Heart right ventricle (tissue), 16 donors: Measurements from ENCODE around the gene SSBP2. TPM values are rescaled to one million over a fixed set of nuclear protein-coding genes. Genes with fewer than 3 reads are reported as not detected.

ENCODE experiments used
- ATAC-seq, 8 donors: fragments of 200-7000 bp; cut with Tn5 transposase; one replicate each; pipeline ENCODE4 v1.9.1; 2020; ENCODE audit warnings: mild to moderate bottlenecking in 8 of 8, moderate library complexity in 8 of 8, moderate number of reproducible peaks in 1 of 8
- DNase-seq, 2 donors: peaks; one replicate each; pipeline ENCODE4 v3.0.0-alpha.2; 2020
- H3K27ac ChIP-seq, 10 donors: fragments of 200-600 bp; sonication (generic) in 2 of 10; one replicate each; pipeline versions ENCODE4 v1.5.0 to v1.8.0; 2020 to 2022; ENCODE audit warnings: mild to moderate bottlenecking in 3 of 10
- H3K27me3 ChIP-seq, 7 donors: fragments of 200-600 bp; one replicate each; pipeline ENCODE4 v1.8.0; 2021 to 2022; ENCODE audit warnings: mild to moderate bottlenecking in 2 of 7
- H3K36me3 ChIP-seq, 9 donors: fragments of 200-600 bp; sonication (generic) in 1 of 9; one replicate each; pipeline versions ENCODE4 v1.5.0 to v1.8.0; 2020 to 2022; ENCODE audit warnings: mild to moderate bottlenecking in 2 of 9
- H3K4me1 ChIP-seq, 9 donors: fragments of 200-600 bp; sonication (generic) in 1 of 9; one replicate each; pipeline versions ENCODE4 v1.5.0 to v1.8.0; 2020 to 2022; ENCODE audit warnings: mild to moderate bottlenecking in 4 of 9
- H3K4me3 ChIP-seq, 10 donors: fragments of 200-600 bp; sonication (generic) in 2 of 10; one replicate each; pipeline versions ENCODE4 v1.5.0 to v1.8.0; 2020 to 2022; ENCODE audit warnings: mild to moderate bottlenecking in 7 of 10, moderate library complexity in 2 of 10
- H3K9me3 ChIP-seq, 11 donors: fragments of 200-600 bp in 10 of 11; sonication (generic) in 2 of 11; one replicate each; pipeline versions ENCODE4 v1.5.0 to v1.8.0; 2013 to 2022; ENCODE audit warnings: mild to moderate bottlenecking in 2 of 11, control low read depth in 1 of 11, moderate library complexity in 1 of 11
- CTCF ChIP-seq, 9 donors: fragments of 200-600 bp; sonication (generic) in 2 of 9; IDR thresholded peaks; one replicate each; pipeline versions ENCODE4 v1.5.0 to v1.8.0; 2021 to 2022; ENCODE audit warnings: antibody characterized with exemption in 9 of 9, mild to moderate bottlenecking in 5 of 9, moderate library complexity in 1 of 9
- WGBS, 2 donors: extraction: QIAGEN DNeasy Blood & Tissue Kit; methylation state at CpG; one replicate each; pipeline ENCODE4 v1.1.7; 2013; ENCODE audit warnings: inconsistent platforms in 1 of 2; 5-methylcytosine and 5-hydroxymethylcytosine counted together
- intact Hi-C, 10 donors: fragments of 100-400 bp; cut with DNase I; formaldehyde crosslinking; loops; one replicate each; pipeline versions ENCODE4 v1.11.1 to v1.14.2; 2022
- polyA plus RNA-seq, 2 donors: library from polyadenylated mRNA; stranded (reverse); fragments of 200-250 nt; gene quantifications; one replicate each; pipeline ENCODE4 v1.2.3, GENCODE V29; 2013
- total RNA-seq, 10 donors: library from RNA; stranded (reverse); fragmentation: NEBNext Ultra II Directional in 3 of 10; extraction: Animal tissue kit (Norgen Biotek cat#: 25700) in 3 of 10; gene quantifications; one replicate each; pipeline versions ENCODE4 v1.2.1 to v1.2.4, GENCODE V29; 2021 to 2023
- donor health status: Arrhythmogenic right ventricular cardiomyopathy.
- donor health status: ischemic (EF 13 %, LVEDD 7.1; RV severe dilation, severe dysfunction).
- donor health status: healthy with polysubstance abuse.
- donor health status: DM: no; HTN: yes; CAD: no.
- donor health status: DM: no; HTN: no; CAD: no.
- donor health status: ischemic (EF 25% LVEDD 6.9; RV normal size, moderate dysfunction).
- donor health status: ischemic (EF 25% LVEDD 5.7; RV mildly dilated, moderate dysfunction).
- donor health status: healthy.
- donor health status: DM: yes; HTN: yes; CAD: no.
- donor health status: Ischemic cardiomyopathy.
- donor health status: ischemic (EF 35%, LVEDD 5.7; RV mildly dilated, moderate dysfunction).
- donor health status: nonischemic (EF 11% LVEDD 7.7; RV severe dilation, severe dysfunction).
- donor health status: DM: yes; HTN: yes; CAD: no.
- donor health status: PGD.
- donor health status: ischemic (EF 29% LVEDD 5.4; RV normal size, mild dysfunction).
- donor health status: nonischemic (EF 23%, LVEDD 6.1; RV moderate dilation, normal function).

The SSBP2 gene
- total and polyA plus RNA-seq, 12 donors = 24.2 to 85.9 (median 52.0) TPM

DNA sequence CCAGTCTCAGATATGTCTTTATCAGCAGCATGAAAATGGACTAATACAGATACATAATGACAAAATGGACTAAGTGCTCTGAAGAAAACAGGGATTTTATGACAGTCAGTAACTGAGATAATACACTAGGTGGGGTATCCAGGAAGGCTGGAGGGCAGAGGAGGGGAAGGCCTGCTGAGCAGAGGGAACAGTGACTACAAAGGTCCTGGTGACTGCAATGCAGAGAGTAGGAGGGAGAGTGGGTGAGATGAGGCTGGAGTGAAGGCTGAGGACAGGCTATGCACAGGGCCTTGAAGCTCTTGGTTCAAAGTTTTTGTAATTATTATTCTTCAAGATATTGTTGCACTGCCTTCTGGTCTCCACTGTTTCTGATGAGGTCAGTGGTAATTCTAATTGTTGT, 361.9 kb downstream of the SSBP2 start:
- Histone ChIP-seq H3K4me3 (no peak overlapping the region), H3K27me3 (peaks cover 0 to 57% (median 34%) of the 10 kb centered on the region in 7 donors), H3K9me3 (no peaks in the 10 kb centered on the region), H3K27ac (no peak overlapping the region), H3K4me1 (peaks cover 0 to 9% (median 0%) of the 10 kb centered on the region in 9 donors), H3K36me3 (no peaks in the 10 kb centered on the region)
- DNase-seq (no peak), ATAC-seq (no peak)
- no peak for TF ChIP-seq CTCF (IDR thresholded peaks at IDR 0.05)
- intact Hi-C loops = no loop called here

DNA sequence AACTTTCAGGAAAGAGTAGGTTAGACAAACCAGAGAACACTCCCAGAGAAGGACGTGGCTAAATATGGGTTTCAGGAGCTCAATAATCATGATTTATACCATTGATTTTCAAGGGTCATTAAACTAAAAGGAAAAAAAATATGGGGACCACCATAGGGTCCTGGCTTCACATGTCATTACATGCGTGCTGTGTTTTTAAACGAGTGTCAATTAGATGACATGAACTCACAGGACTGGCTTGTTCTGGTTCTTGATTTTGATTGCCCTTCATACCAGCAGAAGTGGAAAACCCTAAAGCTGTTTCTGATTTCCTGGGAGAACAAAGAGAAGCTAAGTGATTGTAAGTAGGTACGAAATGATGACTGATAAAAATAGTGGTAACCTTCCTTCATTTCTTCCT, 362.7 kb downstream of the SSBP2 start:
- H3K36me3 ChIP-seq = no peaks in the 10 kb centered on the region
- WGBS, 2 donors = 83 to 88% methylated on average over 4 of the region's 4 CpGs
- DNase-seq = no peak
- intact Hi-C loops = no loop called here
- H3K27me3 ChIP-seq = peaks cover 0 to 49% (median 26%) of the 10 kb centered on the region in 7 donors
- H3K9me3 ChIP-seq = no peaks in the 10 kb centered on the region
- ATAC-seq = no peak
- no peak for TF ChIP-seq CTCF (IDR thresholded peaks at IDR 0.05)
- H3K27ac ChIP-seq = no peak overlapping the region
- H3K4me3 ChIP-seq = no peak overlapping the region
- H3K4me1 ChIP-seq = peaks cover 0 to under 1% (median 0%) of the 10 kb centered on the region in 9 donors

DNA sequence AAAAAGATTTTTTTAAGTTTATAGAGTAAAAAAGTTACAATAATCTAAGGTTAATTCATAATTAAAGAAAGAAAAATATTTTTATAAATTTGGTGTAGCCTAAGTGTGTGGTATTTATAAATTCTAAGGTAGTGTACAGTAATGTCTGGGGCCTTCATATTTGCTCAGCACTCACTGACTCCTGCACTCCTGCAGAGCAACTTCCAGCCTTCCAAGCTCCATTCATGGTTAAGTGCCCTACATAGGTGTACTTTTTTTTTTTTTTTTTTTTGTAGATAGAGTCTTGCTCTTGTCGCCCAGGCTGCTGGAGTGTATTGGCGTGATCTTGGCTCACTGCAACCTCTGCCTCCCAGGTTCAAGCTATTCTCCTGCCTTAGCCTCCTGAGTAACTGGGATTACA, 367.0 kb downstream of the SSBP2 start:
- intact Hi-C loops = no loop called here
- Histone ChIP-seq H3K27me3 (peaks cover 0 to 11% (median under 1%) of the 10 kb centered on the region in 7 donors), H3K4me3 (no peak overlapping the region), H3K27ac (no peak overlapping the region), H3K36me3 (no peaks in the 10 kb centered on the region), H3K9me3 (no peaks in the 10 kb centered on the region), H3K4me1 (no peaks in the 10 kb centered on the region)
- DNase-seq = no peak
- 82 to 96% methylated on average over 2 of the region's 2 CpGs for WGBS, 2 donors
- ATAC-seq = no peak
- TF ChIP-seq CTCF (IDR thresholded peaks at IDR 0.05) = no peak

DNA sequence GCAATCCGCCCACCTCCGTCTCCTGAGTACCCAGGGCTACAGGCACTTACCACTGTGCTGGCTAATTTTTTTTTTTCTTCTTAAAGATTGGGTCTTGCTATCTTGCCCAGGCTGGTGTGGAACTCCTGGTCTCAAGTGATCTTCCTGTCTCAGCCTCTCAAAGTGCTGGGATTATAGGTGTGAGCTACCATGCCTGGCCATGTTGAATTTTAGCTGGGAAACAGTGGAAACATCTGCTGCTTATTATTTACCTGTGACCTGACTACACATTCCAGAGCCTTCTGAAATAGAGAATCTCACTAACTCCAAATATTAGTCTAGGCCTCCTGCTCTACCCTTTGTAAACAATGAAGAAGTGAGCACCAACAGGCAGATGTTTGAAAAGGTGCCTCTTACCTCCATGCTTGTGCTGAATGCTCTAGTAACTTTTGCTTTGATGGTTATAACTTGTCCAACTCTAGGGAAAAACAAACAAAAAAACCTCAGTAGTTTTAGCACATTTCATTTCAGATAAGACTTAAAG, 379.5 kb downstream of the SSBP2 start:
- H3K9me3 ChIP-seq = no peaks in the 10 kb centered on the region
- H3K4me3 ChIP-seq = no peak overlapping the region
- DNase-seq (no peak), ATAC-seq (no peak)
- intact Hi-C loops = no loop called here
- no peaks in the 10 kb centered on the region for H3K36me3 ChIP-seq
- TF ChIP-seq CTCF (IDR thresholded peaks at IDR 0.05) = no peak
- H3K27me3 ChIP-seq = peaks cover 0 to 14% (median 7%) of the 10 kb centered on the region in 7 donors
- no peak overlapping the region for H3K27ac ChIP-seq
- WGBS, 2 donors = 95 to 98% methylated on average over 2 of the region's 2 CpGs
- H3K4me1 ChIP-seq = no peaks in the 10 kb centered on the region
